Mucosa of stomach (tissue), 1 donor: ENCODE results near the gene OS9.

Experiments used
- H3K27me3 ChIP-seq: one replicate; pipeline ENCODE4 v1.7.0; 2013; ENCODE audit warnings: mild to moderate bottlenecking, low read length; ENCODE audit not compliant: control insufficient read depth, insufficient read depth
- H3K36me3 ChIP-seq: one replicate; pipeline ENCODE4 v1.7.0; 2013; ENCODE audit warnings: low read length; ENCODE audit not compliant: control insufficient read depth, insufficient read depth
- H3K4me1 ChIP-seq: one replicate; pipeline ENCODE4 v1.7.0; 2013; ENCODE audit warnings: mild to moderate bottlenecking, low read length; ENCODE audit not compliant: control insufficient read depth, insufficient read depth
- H3K4me3 ChIP-seq: one replicate; pipeline ENCODE4 v1.7.0; 2013; ENCODE audit warnings: low read length
- H3K9ac ChIP-seq: one replicate; pipeline ENCODE4 v1.7.0; 2013; ENCODE audit warnings: mild to moderate bottlenecking, low read length, moderate library complexity
- H3K9me3 ChIP-seq: one replicate; pipeline ENCODE4 v1.7.0; 2013; ENCODE audit warnings: mild to moderate bottlenecking, low read length, moderate library complexity; ENCODE audit not compliant: control insufficient read depth
- donor health status: Pancreatic carcinoma.

The OS9 gene

GRCh38 chr12:57763881-57764661, 70.1 kb downstream of the OS9 start:
- H3K4me3 ChIP-seq, result peak overlapping the region; percentile 64

GRCh38 chr12:57764662-57765002, 70.7 kb downstream of the OS9 start:
- H3K4me1 ChIP-seq, result peaks cover 28% of the 10 kb centered on the region
- H3K27me3 ChIP-seq, result peaks cover 40% of the 10 kb centered on the region
- no peaks in the 10 kb centered on the region for H3K36me3 ChIP-seq
- H3K9ac ChIP-seq, result peak overlapping the region; percentile 62
- no peaks in the 10 kb centered on the region for H3K9me3 ChIP-seq
- peak overlapping the region; percentile 64 for H3K4me3 ChIP-seq

More at GRCh38 chr12:57763881-57764661, 70.1 kb downstream of the OS9 start:
- peaks cover 40% of the 10 kb centered on the region for H3K27me3 ChIP-seq
- peaks cover 28% of the 10 kb centered on the region for H3K4me1 ChIP-seq
- H3K9me3 ChIP-seq, result no peaks in the 10 kb centered on the region
- no peaks in the 10 kb centered on the region for H3K36me3 ChIP-seq
- no peak overlapping the region for H3K9ac ChIP-seq

GRCh38 chr12:57765003-57765697, 71.2 kb downstream of the OS9 start:
- peak overlapping the region; percentile 62 for H3K9ac ChIP-seq
- H3K36me3 ChIP-seq, result no peaks in the 10 kb centered on the region
- peaks cover 40% of the 10 kb centered on the region for H3K27me3 ChIP-seq
- H3K4me1 ChIP-seq, result peaks cover 28% of the 10 kb centered on the region
- H3K4me3 ChIP-seq, result peak overlapping the region; percentile 64
- no peaks in the 10 kb centered on the region for H3K9me3 ChIP-seq

GRCh38 chr12:57765698-57766463, 71.9 kb downstream of the OS9 start:
- Histone ChIP-seq H3K9ac (no peak overlapping the region), H3K4me1 (peaks cover 28% of the 10 kb centered on the region), H3K27me3 (peaks cover 40% of the 10 kb centered on the region), H3K9me3 (no peaks in the 10 kb centered on the region), H3K36me3 (no peaks in the 10 kb centered on the region), H3K4me3 (no peak overlapping the region)

GRCh38 chr12:57766464-57767304, 72.8 kb downstream of the OS9 start, which contains the start of gene CYP27B1:
TSS of gene CYP27B1 (minus strand) at chr12:57767078. CDS start at chr12:57767041, 37 bp downstream.
- no peaks in the 10 kb centered on the region for H3K9me3 ChIP-seq
- no peak within 1 kb of the TSS for H3K4me3 ChIP-seq
- no peaks in the 10 kb centered on the region for H3K36me3 ChIP-seq
- H3K4me1 ChIP-seq, result peaks cover 28% of the 10 kb centered on the region
- H3K27me3 ChIP-seq, result peaks cover 40% of the 10 kb centered on the region
- no peak within 1 kb of the TSS for H3K9ac ChIP-seq

GRCh38 chr12:57767305-57767698, 73.4 kb downstream of the OS9 start:
- Histone ChIP-seq H3K27me3 (peaks cover 40% of the 10 kb centered on the region), H3K9ac (no peak overlapping the region), H3K4me1 (peaks cover 28% of the 10 kb centered on the region), H3K4me3 (no peak overlapping the region), H3K9me3 (no peaks in the 10 kb centered on the region), H3K36me3 (no peaks in the 10 kb centered on the region)

- Histone ChIP-seq H3K4me3 (no peak overlapping the region), H3K9ac (no peak overlapping the region), H3K9me3 (no peaks in the 10 kb centered on the region), H3K27me3 (peaks cover 40% of the 10 kb centered on the region), H3K36me3 (no peaks in the 10 kb centered on the region), H3K4me1 (peaks cover 29% of the 10 kb centered on the region)
Measured at GRCh38 chr12:57767876-57768275, 73.9 kb downstream of the OS9 start.

- H3K27me3 ChIP-seq, result peaks cover 30% of the 10 kb centered on the region
- H3K36me3 ChIP-seq, result no peaks in the 10 kb centered on the region
- no peak overlapping the region for H3K9ac ChIP-seq
- no peak overlapping the region for H3K4me3 ChIP-seq
- peaks cover 33% of the 10 kb centered on the region for H3K4me1 ChIP-seq
- no peaks in the 10 kb centered on the region for H3K9me3 ChIP-seq
Measured at GRCh38 chr12:57769594-57769993, 75.7 kb downstream of the OS9 start.

GRCh38 chr12:57770734-57771133, 76.8 kb downstream of the OS9 start:
- Histone ChIP-seq H3K9ac (no peak overlapping the region), H3K4me1 (peaks cover 22% of the 10 kb centered on the region), H3K4me3 (no peak overlapping the region), H3K36me3 (no peaks in the 10 kb centered on the region), H3K9me3 (no peaks in the 10 kb centered on the region), H3K27me3 (peaks cover 18% of the 10 kb centered on the region)
